Measurements from ENCODE around the gene IL15. TPM values are rescaled to one million over a fixed set of nuclear protein-coding genes. Genes with fewer than 3 reads are reported as not detected.

Gene IL15
- polyA plus RNA-seq, 2 of the 4 experiments (the other 2 are of a cell fraction), result 14.1 to 32.3 TPM

DNA sequence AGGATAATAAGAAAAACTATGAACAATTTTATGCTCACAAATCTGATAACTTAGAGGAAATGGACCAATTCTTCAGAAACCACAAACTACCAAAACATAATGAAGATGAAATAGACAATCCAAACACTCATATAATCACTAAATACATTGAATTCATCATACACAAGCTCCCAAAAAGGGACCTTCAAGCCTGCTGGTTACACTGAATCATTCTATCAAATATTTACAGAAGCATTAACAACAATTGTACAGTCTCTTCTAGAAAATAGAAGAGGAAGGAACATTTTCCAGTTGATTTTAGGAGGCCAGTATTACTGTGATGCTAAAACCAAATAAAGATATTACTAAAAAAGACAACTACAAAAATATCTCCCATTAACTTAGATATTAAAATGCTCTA lies 88.3 kb downstream of the IL15 start:
- Histone ChIP-seq H3K9me3 (no peaks in the 10 kb centered on the region), H3K27ac (no peak overlapping the region), H3K4me1 (peaks cover 11% of the 10 kb centered on the region), H3K4me2 (0 out of 3 replicates have a peak overlapping the region, but pooled peaks have one; percentile 23), H3K4me3 (no peak overlapping the region)
- POLR2A ChIA-PET, result no interaction called here
- CTCF ChIA-PET, result no interaction called here
- FAIRE-seq (no peak), DNase-seq (ENCODE audit: low read depth in 1 of 2, low spot score in 1 of 2) (no peak), ATAC-seq (no peak)
- no peak for TF ChIP-seq HDAC2 (IDR thresholded peaks at IDR 0.05)
- TF ChIP-seq SREBF2 (IDR thresholded peaks at IDR 0.05), result no peak
- TF ChIP-seq ZC3H11A (IDR thresholded peaks at IDR 0.05), result no peak
- no peak for TF ChIP-seq FOSB (CRISPR knock-in tag; IDR thresholded peaks at IDR 0.05)
- no peak for TF ChIP-seq CHD2 (IDR thresholded peaks at IDR 0.05; ENCODE audit: low read length, partially characterized antibody)
- no peak for TF ChIP-seq HEYL (CRISPR knock-in tag; IDR thresholded peaks at IDR 0.05)
- TF ChIP-seq NPAS2 (CRISPR knock-in tag; IDR thresholded peaks at IDR 0.05; ENCODE audit: borderline replicate concordance), result no peak
- TF ChIP-seq PHF8 (IDR thresholded peaks at IDR 0.05; ENCODE audit: borderline replicate concordance, low read depth), result no peak
- no peak for TF ChIP-seq CEBPB (IDR thresholded peaks at IDR 0.05)
- no peak for TF ChIP-seq ESRRA (IDR thresholded peaks at IDR 0.05; ENCODE audit: borderline replicate concordance, low read length)
- TF ChIP-seq KDM1A (IDR thresholded peaks at IDR 0.05; ENCODE audit: low read depth), result no peak

GRCh38 chr4:141727420-141727819 lies 91.0 kb downstream of the IL15 start:
- Histone ChIP-seq H3K4me1 (peaks cover 11% of the 10 kb centered on the region), H3K4me2 (no peak overlapping the region), H3K27ac (no peak overlapping the region), H3K9me3 (no peaks in the 10 kb centered on the region), H3K4me3 (no peak overlapping the region)
- DNase-seq (ENCODE audit: low read depth in 1 of 2, low spot score in 1 of 2) (no peak), FAIRE-seq (no peak), ATAC-seq (no peak)
- CTCF ChIA-PET, result no interaction called here
- TF ChIP-seq, protein P1, sequence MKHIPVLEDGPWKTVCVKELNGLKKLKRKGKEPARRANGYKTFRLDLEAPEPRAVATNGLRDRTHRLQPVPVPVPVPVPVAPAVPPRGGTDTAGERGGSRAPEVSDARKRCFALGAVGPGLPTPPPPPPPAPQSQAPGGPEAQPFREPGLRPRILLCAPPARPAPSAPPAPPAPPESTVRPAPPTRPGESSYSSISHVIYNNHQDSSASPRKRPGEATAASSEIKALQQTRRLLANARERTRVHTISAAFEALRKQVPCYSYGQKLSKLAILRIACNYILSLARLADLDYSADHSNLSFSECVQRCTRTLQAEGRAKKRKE (CRISPR knock-in tag; IDR thresholded peaks at IDR 0.05; ENCODE audit: low read depth), result no peak
- no peak for TF ChIP-seq HOXB13 (CRISPR knock-in tag; IDR thresholded peaks at IDR 0.05; ENCODE audit: low read depth)
- no peak for TF ChIP-seq JUN (IDR thresholded peaks at IDR 0.05)
- TF ChIP-seq GATA3 (IDR thresholded peaks at IDR 0.05; ENCODE audit: borderline replicate concordance), result no peak
- TF ChIP-seq TP53 (CRISPR knock-in tag; IDR thresholded peaks at IDR 0.05), result no peak
- no peak for TF ChIP-seq POLR2A (IDR thresholded peaks at IDR 0.05; ENCODE audit: low read length)
- TF ChIP-seq, protein P2, sequence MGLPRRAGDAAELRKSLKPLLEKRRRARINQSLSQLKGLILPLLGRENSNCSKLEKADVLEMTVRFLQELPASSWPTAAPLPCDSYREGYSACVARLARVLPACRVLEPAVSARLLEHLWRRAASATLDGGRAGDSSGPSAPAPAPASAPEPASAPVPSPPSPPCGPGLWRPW (IDR thresholded peaks at IDR 0.05), result no peak
- TF ChIP-seq CHD2 (IDR thresholded peaks at IDR 0.05; ENCODE audit: low read length, partially characterized antibody), result no peak
- TF ChIP-seq USF2 (IDR thresholded peaks at IDR 0.05), result no peak
- TF ChIP-seq ESRRA (IDR thresholded peaks at IDR 0.05; ENCODE audit: borderline replicate concordance, low read length), result no peak
- POLR2A ChIA-PET, result no interaction called here

DNA sequence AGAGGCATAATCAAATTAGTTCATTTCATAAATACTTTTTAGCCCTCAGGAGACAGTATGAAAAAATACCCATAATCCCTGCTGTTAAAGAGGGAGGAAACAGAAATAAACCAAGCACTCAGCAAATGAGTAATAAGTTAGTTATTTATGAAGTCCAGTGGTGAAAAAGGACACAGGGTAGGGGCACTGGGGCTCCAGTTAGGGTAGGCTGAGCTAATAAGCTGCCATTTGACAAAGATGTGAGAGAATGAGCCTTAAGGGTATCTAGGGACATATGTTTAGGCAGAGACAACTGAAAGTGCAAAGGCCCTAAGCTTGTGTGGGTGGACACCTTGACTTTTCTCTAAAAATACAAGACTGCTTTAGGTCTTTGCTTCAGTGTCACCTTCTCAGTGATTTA lies 94.4 kb downstream of the IL15 start:
- ChIA-PET CTCF (interaction anchor here (1.2 kb wide), 1 partner anchor 385 kb away, joined by 3 read pairs; no protein-coding TSS in a partner anchor), POLR2A (no interaction called here)
- no peak for FAIRE-seq
- Histone ChIP-seq H3K27ac (no peak overlapping the region), H3K4me1 (no peaks in the 10 kb centered on the region), H3K4me3 (no peak overlapping the region), H3K9me3 (no peaks in the 10 kb centered on the region), H3K4me2 (no peak overlapping the region)
- TF ChIP-seq HOXA7 (CRISPR knock-in tag; IDR thresholded peaks at IDR 0.05) (no peak), HDAC2 (IDR thresholded peaks at IDR 0.05) (no peak), E2F6 (IDR thresholded peaks at IDR 0.05; ENCODE audit: borderline replicate concordance, low read depth) (no peak), RAD21 (conservative IDR thresholded peaks at IDR 0.05 in 1 of 2, IDR thresholded peaks at IDR 0.05 in 1 of 2) (no peak), RNF2 (IDR thresholded peaks at IDR 0.05; ENCODE audit: borderline replicate concordance, low read depth) (no peak), RFX5 (IDR thresholded peaks at IDR 0.05) (no peak), FOSB (CRISPR knock-in tag; IDR thresholded peaks at IDR 0.05) (no peak), EHMT2 (IDR thresholded peaks at IDR 0.05; ENCODE audit: low read depth) (no peak), MAZ (IDR thresholded peaks at IDR 0.05; ENCODE audit: borderline replicate concordance, low read depth, low read length) (no peak)
- ATAC-seq, result no peak
- no peak for DNase-seq (ENCODE audit: low read depth in 1 of 2, low spot score in 1 of 2)

Measured in A549 (cell line).